Measurements from ENCODE around the gene MID1. TPM values are rescaled to one million over a fixed set of nuclear protein-coding genes. Genes with fewer than 3 reads are reported as not detected.
"Not testable (repeated sequence)": the region's sequence is repeated elsewhere in the genome, so short reads cannot be mapped to it uniquely, and the experiment has no call there.

Gene MID1
- total RNA-seq, 1 donor from 2014 or later, result 35.7 TPM

DNA sequence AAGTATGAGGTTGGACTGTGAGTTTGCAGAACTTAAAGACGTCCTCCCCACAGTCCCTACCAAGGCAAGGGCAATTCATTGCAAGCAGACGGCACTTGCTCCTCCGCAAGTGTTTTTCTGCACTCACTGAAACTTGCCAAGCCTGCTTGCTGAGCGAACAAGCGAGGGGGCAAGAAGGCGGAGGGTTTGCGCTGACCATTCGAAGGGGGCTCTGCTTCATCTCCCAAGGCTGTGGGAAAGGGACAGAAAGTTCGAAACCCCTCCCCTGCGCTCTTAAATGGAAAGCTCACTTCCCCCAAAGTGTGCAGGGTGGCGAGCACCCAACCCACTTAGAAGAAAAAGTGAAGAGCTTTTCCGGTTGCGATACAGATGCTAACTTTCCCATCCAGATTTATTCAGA lies 1.4 kb downstream of the MID1 start:
- DNase-seq (ENCODE audit: low spot score), result no peak
- intact Hi-C loops (cut with DNase I), result loop anchor here (5.0 kb wide), 1 partner anchor 427 kb away; no protein-coding TSS in a partner anchor

DNA sequence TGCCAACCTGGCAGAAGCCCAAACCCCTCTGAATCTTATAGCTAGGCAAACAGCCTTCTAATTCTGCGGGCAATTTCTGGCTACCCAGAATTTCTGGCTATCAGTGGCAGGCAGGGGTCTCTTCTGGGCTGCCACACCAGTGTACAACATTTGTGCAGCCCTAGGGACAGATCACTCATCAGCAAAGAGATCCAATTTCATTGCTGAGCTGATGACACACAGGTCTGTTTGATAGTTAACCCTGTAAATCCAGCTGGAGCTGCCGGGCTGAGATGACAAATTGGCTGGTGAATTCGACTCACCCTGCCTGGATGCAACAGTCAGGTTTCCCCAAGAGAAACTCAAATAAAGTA lies 2.4 kb downstream of the MID1 start:
- DNase-seq (ENCODE audit: low spot score), result no peak
- intact Hi-C loops (cut with DNase I), result loop anchor here (5.0 kb wide), 1 partner anchor 426 kb away; no protein-coding TSS in a partner anchor

DNA sequence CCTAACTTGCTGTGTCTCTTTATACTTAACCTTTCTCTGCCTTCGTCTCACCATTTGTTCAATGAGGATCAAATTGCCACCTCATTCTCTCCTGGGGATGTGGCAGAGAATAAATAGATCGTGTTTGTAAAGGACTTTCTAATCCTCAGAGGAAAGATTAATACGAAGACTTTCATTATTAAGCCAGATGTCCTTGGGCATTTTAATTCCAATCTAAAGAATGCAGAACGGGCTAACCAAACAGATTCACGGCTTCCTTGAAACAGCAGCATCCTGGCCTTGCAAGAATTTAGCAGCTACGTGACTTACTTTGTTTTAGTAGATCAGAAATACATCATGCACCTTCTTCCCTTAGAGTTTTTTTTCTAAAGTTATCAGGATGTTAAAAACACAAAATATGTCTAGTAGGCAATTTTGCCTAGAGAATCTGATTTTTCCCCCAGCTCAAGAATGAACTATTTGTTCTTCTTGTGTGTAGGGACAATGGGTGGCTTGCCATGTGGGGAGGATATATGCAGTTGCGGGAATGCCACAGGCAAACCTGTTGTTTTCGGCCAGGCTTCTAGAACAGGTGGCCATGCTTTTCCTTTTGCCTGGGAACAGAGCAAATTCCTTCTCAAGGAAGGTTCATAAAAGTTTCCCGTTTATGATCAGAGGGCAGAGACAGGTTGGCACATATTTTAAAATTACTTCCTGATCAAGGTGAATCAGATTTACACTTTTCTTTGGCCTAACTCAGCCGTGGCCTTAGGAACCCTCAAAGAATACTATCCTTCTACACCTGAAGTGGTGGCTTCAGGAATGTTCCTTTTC lies 3.0 kb downstream of the MID1 start:
- intact Hi-C loops (cut with DNase I), result loop anchor here (5.0 kb wide), 1 partner anchor 425 kb away; no protein-coding TSS in a partner anchor
- no peak for DNase-seq (ENCODE audit: low spot score)

- DNase-seq (ENCODE audit: low spot score), result no peak
- intact Hi-C loops (cut with DNase I), result loop anchor here (5.0 kb wide), 1 partner anchor 424 kb away; no protein-coding TSS in a partner anchor
Observed at GRCh38 chrX:10615931-10616774, 4.2 kb downstream of the MID1 start.

GRCh38 chrX:10612215-10612614 lies 8.2 kb downstream of the MID1 start:
- no peak for DNase-seq (ENCODE audit: low spot score)
- intact Hi-C loops (cut with DNase I), result no loop called here

DNA sequence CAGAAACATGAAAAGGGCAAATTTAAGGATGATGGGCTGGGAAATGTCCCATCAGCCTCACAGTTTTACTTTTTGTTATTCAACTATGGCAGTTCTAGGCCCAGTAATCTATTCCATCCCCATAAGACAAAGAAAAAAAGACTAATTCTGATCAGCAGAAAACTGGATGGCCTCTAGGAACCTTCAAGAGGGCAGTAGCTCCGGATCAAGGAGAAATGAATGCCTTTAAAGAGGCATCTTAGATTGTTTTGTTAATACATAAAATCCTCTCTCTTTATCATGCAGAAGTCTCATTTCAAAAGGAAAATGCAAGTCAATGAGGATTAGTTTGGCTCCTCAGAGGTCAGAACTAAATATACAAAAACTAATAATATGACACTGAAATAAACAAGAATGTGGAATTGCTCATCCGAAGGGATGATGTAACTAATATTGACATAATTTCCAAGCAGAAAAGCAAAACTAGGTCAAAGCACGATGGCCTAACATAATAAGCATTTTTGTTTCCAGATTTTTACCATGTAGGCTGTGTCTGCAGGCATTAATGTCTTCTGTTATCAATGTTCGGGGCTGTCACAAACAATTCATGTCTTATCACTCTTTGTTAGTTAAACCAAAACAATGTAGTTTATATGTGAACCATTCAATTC lies 8.8 kb downstream of the MID1 start:
- intact Hi-C loops (cut with DNase I), result no loop called here
- DNase-seq (ENCODE audit: low spot score), result no peak

DNA sequence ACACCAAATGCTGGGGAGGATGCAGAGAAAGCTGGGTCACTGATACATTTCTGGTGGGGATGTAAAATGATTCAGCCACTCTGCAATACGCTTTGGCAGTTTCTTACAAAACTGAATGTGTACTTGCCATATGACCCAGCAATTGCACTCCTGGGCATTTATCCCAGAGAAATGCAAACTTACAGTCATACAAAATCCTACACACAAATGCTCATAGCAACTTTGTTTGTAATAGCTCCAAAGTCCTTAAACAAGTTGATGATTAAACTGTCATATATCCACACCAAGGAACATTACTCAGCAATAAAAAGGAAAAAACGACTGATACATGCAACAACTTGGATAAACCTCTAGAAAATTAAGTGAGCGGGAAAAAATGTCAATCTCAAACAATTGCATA lies 12.3 kb downstream of the MID1 start:
- intact Hi-C loops (cut with DNase I), result no loop called here

DNA sequence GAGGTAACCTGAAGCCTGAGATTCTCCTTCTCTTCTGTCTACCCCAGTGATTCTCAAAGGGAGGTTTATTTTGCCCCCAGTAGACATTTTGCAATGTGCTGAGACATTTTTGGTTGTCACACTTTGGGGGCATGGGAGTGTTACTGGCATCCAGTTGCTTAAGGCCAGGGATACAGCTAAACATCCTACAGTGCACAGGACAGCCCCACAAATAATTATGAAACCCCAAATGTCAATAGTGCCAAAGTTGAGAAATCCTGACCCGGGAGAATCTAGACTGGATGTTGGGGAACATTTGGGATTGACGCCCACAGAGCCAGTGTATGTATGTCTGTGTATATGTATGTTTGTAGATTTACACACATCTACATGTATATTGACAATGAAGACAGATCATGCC lies 13.2 kb downstream of the MID1 start:
- DNase-seq (ENCODE audit: low spot score), result no peak
- intact Hi-C loops (cut with DNase I), result no loop called here

More for the DNA sequence above, 12.3 kb downstream of the MID1 start:
- no peak for DNase-seq (ENCODE audit: low spot score)

DNA sequence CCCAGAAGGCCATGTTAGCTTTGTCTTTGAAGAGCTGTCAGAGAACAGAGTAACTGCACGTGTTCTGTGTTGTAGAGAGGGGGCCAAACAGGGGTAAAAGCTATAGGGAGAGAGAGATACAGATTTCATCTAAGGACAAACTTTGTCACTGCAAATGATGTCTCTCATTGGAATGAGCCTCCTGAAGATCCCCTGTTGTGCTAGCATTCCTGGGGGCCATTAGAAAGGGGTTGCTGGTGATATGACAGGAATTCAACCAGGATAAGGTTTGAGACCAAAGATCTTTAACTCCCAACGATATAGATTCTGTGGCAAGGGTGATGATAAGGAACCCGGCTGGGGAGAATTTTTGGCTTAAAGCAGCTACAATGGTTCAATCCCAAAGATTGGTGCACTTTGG lies 16.8 kb downstream of the MID1 start:
- DNase-seq (ENCODE audit: low spot score), result no peak
- intact Hi-C loops (cut with DNase I), result no loop called here

DNA sequence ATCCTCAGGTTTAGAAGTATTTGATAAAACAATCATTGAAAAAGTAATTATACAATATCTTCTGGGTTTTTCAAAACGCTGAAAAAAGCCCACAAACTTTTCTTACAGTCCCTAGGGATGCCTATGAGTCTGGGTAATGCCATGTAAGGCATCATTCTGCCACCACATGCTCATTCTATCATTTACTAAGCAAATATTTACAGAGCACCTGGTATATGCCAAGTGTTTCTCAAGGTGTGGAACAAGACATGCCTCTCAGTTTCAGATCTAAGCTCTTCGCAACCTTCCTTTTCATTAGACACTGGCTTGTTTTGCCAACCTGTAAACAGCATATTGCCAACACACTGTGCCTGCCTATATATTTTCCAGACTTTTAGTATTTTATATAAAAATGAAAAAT lies 17.7 kb downstream of the MID1 start:
- intact Hi-C loops (cut with DNase I), result no loop called here
- no peak for DNase-seq (ENCODE audit: low spot score)

DNA sequence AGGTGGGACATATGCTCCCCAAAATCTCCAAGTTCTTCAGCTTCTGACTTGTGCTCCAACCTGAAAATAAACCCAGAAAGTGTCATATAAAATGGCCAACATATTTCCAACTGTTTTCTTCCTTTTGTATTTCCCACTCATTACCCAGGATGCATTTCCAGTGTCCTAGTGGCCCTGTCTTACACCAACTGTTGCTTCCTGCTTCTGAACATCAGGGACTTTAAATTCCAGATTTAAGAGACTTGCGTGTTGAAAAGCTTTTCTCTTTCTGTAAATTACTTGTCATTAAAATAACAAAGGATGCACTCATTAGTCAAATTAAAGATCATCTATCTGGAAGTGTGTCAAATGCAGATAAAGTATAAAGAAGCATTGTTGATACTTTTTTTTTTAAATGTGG lies 19.9 kb downstream of the MID1 start:
- intact Hi-C loops (cut with DNase I), result no loop called here
- DNase-seq (ENCODE audit: low spot score), result no peak

- DNase-seq (ENCODE audit: low spot score), result no peak
- intact Hi-C loops (cut with DNase I), result no loop called here
Observed at GRCh38 chrX:10598540-10598939, 21.8 kb downstream of the MID1 start.

- DNase-seq (ENCODE audit: low spot score), result no peak
- intact Hi-C loops (cut with DNase I), result no loop called here
Observed at GRCh38 chrX:10597871-10598270, 22.5 kb downstream of the MID1 start.

- intact Hi-C loops (cut with DNase I), result no loop called here
- no peak for DNase-seq (ENCODE audit: low spot score)
Observed at GRCh38 chrX:10591363-10592335, 28.7 kb downstream of the MID1 start.

DNA sequence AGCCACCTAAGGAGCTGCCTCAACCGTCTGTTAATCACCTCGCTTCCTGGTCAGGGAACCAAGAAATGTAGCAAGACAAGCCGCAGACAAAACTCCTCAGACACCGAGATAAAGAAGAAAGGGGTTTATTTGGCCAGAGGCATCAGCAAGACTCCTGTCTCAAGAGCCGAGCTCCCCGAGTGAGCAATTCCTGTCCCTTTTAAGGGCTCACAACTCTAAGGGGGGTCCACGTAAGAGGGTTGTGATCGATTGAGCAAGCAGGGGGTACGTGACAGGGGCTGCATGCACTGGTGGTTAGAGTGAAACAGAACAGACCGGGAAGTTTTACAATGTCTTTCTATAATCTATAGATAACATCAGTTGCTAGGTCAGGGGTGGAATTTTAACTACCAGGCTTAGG lies 30.6 kb downstream of the MID1 start:
- intact Hi-C loops (cut with DNase I); DNase-seq (ENCODE audit: low spot score): not testable (repeated sequence)

GRCh38 chrX:10589098-10589497 lies 31.3 kb downstream of the MID1 start:
- intact Hi-C loops (cut with DNase I), result no loop called here
- DNase-seq (ENCODE audit: low spot score), result no peak

DNA sequence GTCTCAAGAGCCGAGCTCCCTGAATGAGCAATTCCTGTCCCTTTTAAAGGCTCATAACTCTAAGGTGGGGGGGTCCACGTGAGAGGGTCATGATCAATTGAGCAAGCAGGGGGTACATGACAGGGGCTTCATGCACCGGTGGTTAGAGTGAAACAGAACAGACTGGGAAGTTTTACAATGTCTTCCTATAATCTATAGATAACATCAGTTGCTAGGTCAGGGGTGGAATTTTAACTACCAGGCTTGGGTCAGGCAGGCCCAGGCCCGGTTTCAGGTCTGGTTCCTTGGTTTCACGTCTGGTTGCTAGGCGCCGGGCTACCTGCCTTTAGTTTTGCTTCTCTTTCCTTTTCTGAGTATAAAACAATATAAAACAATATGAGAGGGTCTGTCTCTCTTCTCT lies 35.5 kb downstream of the MID1 start:
- intact Hi-C loops (cut with DNase I); DNase-seq (ENCODE audit: low spot score): not testable (repeated sequence)

DNA sequence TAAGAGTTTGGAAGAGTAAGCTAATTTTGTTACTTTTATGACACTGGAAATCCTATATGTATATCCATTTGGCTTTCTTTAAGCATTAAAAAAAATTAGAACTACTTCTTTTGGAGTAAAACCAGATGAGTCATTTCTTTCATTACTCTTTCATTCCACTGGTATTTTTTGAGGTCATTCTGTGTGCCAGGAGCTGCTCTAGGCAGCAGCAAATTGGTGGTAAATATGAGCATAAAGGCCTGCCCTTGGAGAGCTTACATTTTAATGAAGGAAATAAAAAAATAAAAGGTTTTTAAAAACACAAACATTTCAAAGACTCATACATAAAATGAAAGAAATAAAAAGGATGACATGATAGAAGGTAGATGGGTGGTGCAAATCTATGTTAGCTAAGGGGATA lies 37.4 kb downstream of the MID1 start:
- no peak for DNase-seq (ENCODE audit: low spot score)
- intact Hi-C loops (cut with DNase I), result no loop called here

GRCh38 chrX:10582215-10582733 lies 38.1 kb downstream of the MID1 start:
- intact Hi-C loops (cut with DNase I), result no loop called here
- DNase-seq (ENCODE audit: low spot score), result no peak
